Gastroesophageal sphincter (tissue), 3 donors: ENCODE data around the gene S100A14.

ENCODE experiments used
- EP300 ChIP-seq: sonication (generic); formaldehyde crosslinking; IDR thresholded peaks from one replicate; pipeline ENCODE4 v1.6.1; 2017; ENCODE audit warnings: antibody characterized with exemption, mild to moderate bottlenecking
- POLR2A ChIP-seq, 2 donors: fragments of 450-650 bp; IDR thresholded peaks; one replicate each; pipeline ENCODE4 v1.6.1; 2017; ENCODE audit warnings: antibody characterized with exemption in 2 of 2, mild to moderate bottlenecking in 2 of 2, moderate library complexity in 1 of 2
- TF ChIP-seq, protein P1 (sequence below), 4 experiments: fragments of 200-600 bp in 2 of 4; fragments of 450-650 bp in 2 of 4; sonication (generic) in 1 of 4; IDR thresholded peaks; one replicate each; pipeline ENCODE4 v1.5.1; 2017 to 2019; ENCODE audit warnings: antibody characterized with exemption in 4 of 4, mild to moderate bottlenecking in 2 of 4, moderate library complexity in 2 of 4

DNA sequence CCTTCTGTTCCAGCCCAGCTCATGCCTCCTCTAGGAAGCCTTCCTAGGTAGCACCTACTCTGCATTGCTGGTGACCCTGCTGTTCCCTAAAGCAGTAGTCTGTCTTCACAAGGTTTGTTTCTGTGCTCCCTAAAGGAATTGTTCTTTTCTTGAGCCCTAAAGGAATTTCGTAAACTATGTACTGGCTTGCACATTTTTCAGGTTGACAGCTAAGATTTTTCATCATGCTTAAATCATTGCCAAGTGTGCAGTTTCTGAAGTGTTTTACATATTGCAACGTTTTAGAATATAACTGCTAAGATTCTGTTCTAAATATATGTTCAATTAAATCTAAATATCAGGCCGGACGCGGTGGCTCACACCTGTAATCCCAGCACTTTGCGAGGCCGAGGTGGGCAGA, 16.3 kb downstream of the S100A14 start:
- TF ChIP-seq, protein P1, sequence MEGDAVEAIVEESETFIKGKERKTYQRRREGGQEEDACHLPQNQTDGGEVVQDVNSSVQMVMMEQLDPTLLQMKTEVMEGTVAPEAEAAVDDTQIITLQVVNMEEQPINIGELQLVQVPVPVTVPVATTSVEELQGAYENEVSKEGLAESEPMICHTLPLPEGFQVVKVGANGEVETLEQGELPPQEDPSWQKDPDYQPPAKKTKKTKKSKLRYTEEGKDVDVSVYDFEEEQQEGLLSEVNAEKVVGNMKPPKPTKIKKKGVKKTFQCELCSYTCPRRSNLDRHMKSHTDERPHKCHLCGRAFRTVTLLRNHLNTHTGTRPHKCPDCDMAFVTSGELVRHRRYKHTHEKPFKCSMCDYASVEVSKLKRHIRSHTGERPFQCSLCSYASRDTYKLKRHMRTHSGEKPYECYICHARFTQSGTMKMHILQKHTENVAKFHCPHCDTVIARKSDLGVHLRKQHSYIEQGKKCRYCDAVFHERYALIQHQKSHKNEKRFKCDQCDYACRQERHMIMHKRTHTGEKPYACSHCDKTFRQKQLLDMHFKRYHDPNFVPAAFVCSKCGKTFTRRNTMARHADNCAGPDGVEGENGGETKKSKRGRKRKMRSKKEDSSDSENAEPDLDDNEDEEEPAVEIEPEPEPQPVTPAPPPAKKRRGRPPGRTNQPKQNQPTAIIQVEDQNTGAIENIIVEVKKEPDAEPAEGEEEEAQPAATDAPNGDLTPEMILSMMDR (IDR thresholded peaks at IDR 0.05), result no peak
- TF ChIP-seq POLR2A (IDR thresholded peaks at IDR 0.05), result no peak
- TF ChIP-seq EP300, result no peak
